Glomerular visceral epithelial cell (primary cell): ENCODE measurements around the gene TFEB.

Experiments
- DNase-seq: peaks from one replicate; pipeline ENCODE4 v3.0.0-alpha.2; 2016; ENCODE audit errors: extremely low spot score

The TFEB gene

GRCh38 chr6:41691426-41692079 lies 43.9 kb downstream of the TFEB start:
- no peak for DNase-seq

- no peak for DNase-seq
These were observed 44.7 kb downstream of the TFEB start for GRCh38 chr6:41690541-41691330.

- no peak for DNase-seq
These were observed 46.0 kb downstream of the TFEB start for GRCh38 chr6:41689171-41690008.

- no peak for DNase-seq
These were observed 47.0 kb downstream of the TFEB start for GRCh38 chr6:41688256-41688965.

- DNase-seq: no peak
These were observed 47.8 kb downstream of the TFEB start for GRCh38 chr6:41687501-41688175.

- no peak for DNase-seq
These were observed 49.6 kb downstream of the TFEB start for GRCh38 chr6:41685641-41686380.

- DNase-seq: no peak
These were observed 50.9 kb downstream of the TFEB start for GRCh38 chr6:41684311-41685180.

- DNase-seq: peak; percentile 72
These were observed 51.7 kb downstream of the TFEB start for GRCh38 chr6:41683523-41684310.

GRCh38 chr6:41683273-41683522 lies 52.2 kb downstream of the TFEB start:
- DNase-seq: no peak

GRCh38 chr6:41682497-41683272 lies 52.7 kb downstream of the TFEB start:
- DNase-seq: no peak

GRCh38 chr6:41682056-41682477 lies 53.3 kb downstream of the TFEB start:
- DNase-seq: peak; percentile 92

- no peak for DNase-seq
These were observed 55.0 kb downstream of the TFEB start for GRCh38 chr6:41680182-41680965.

- DNase-seq: no peak
These were observed 55.7 kb downstream of the TFEB start for GRCh38 chr6:41679696-41680095.

- no peak for DNase-seq
These were observed 56.8 kb downstream of the TFEB start for GRCh38 chr6:41678511-41679084.

GRCh38 chr6:41677124-41677921 lies 58.1 kb downstream of the TFEB start:
- DNase-seq: no peak

- DNase-seq: no peak
These were observed 59.0 kb downstream of the TFEB start for GRCh38 chr6:41676431-41676830.
